Endodermal cell (in vitro differentiated cells): Measurements from ENCODE around the gene OR4A47. TPM values are rescaled to one million over a fixed set of nuclear protein-coding genes. Genes with fewer than 3 reads are reported as not detected.
"Not testable (repeated sequence)": the region's sequence is repeated elsewhere in the genome, so short reads cannot be mapped to it uniquely, and the experiment has no call there.

ENCODE experiments used
- DNase-seq: peaks from one replicate; pipeline ENCODE4 v3.0.0-alpha.2; 2017
- H3K27ac ChIP-seq: 2 replicates; pipeline ENCODE4 v1.5.1; 2013; ENCODE audit warnings: mild to moderate bottlenecking, low read depth, low read length, moderate library complexity
- H3K27me3 ChIP-seq: 2 replicates; pipeline ENCODE4 v1.6.1; 2013; ENCODE audit warnings: mild to moderate bottlenecking, low read length, moderate library complexity; ENCODE audit not compliant: insufficient read depth, control insufficient read depth, poor library complexity, severe bottlenecking
- H3K36me3 ChIP-seq: 2 replicates; pipeline ENCODE4 v1.7.0; 2013; ENCODE audit warnings: mild to moderate bottlenecking, low read length, moderate library complexity; ENCODE audit not compliant: control insufficient read depth, insufficient read depth
- H3K4me1 ChIP-seq: one replicate; pipeline ENCODE4 v1.7.0; 2013; ENCODE audit warnings: low read length; ENCODE audit not compliant: control insufficient read depth, insufficient read depth
- H3K4me3 ChIP-seq: 2 replicates; pipeline ENCODE4 v1.5.1; 2013; ENCODE audit warnings: mild to moderate bottlenecking, low read length, moderate library complexity
- H3K9ac ChIP-seq: 2 replicates; pipeline ENCODE4 v1.6.1; 2013; ENCODE audit warnings: mild to moderate bottlenecking, low read length, moderate library complexity; ENCODE audit not compliant: poor library complexity, severe bottlenecking; ENCODE audit errors: extremely low read depth
- H3K9me3 ChIP-seq: 2 replicates; pipeline ENCODE4 v1.6.1; 2013; ENCODE audit warnings: mild to moderate bottlenecking, low read length, moderate library complexity; ENCODE audit not compliant: control insufficient read depth
- H3K27ac Mint-ChIP-seq: 2 replicates; pipeline ENCODE4 v1.8.0; 2020; ENCODE audit warnings: mixed read lengths
- H3K27me3 Mint-ChIP-seq: 2 replicates; pipeline ENCODE4 v1.8.0; 2021; ENCODE audit warnings: mild to moderate bottlenecking, mixed read lengths; ENCODE audit not compliant: insufficient read depth
- H3K36me3 Mint-ChIP-seq: 2 replicates; pipeline ENCODE4 v1.8.0; 2020; ENCODE audit warnings: low read depth, mixed read lengths
- H3K4me1 Mint-ChIP-seq: 2 replicates; pipeline ENCODE4 v1.8.0; 2020; ENCODE audit warnings: mixed read lengths
- H3K4me3 Mint-ChIP-seq: 2 replicates; pipeline ENCODE4 v1.8.0; 2020; ENCODE audit warnings: mild to moderate bottlenecking, moderate library complexity, mixed read lengths
- H3K9me3 Mint-ChIP-seq: 2 replicates; pipeline ENCODE4 v1.8.0; 2020; ENCODE audit warnings: mild to moderate bottlenecking, mixed read lengths
- WGBS, 2 experiments: methylation state at CpG; one replicate each; pipeline versions ENCODE4 v1.1.5 to v1.1.7; 2013; ENCODE audit warnings: missing lambda C conversion rate in 2 of 2, mixed read lengths in 1 of 2; ENCODE audit not compliant: insufficient coverage in 1 of 2, insufficient read length in 1 of 2; 5-methylcytosine and 5-hydroxymethylcytosine counted together
- long read RNA-seq, 4 experiments: library from polyadenylated mRNA in 2 of 4; library from RNA in 1 of 4; library from capped mRNA in 1 of 4; stranded (forward) in 3 of 4; unstranded in 1 of 4; transcript quantifications; one replicate each; pipeline ENCODE4 v2.0.0, GENCODE V29; 2020 to 2021; ENCODE audit warnings: inconsistent platforms in 1 of 4
- polyA plus RNA-seq, 2 experiments: library from polyadenylated mRNA; stranded (reverse); fragments of 50-300 nt; gene quantifications; one replicate each; pipeline ENCODE4 v1.2.3, GENCODE V29; 2013
- total RNA-seq, 2 donors: library from RNA; stranded (reverse); fragmentation: NEBNext Ultra II Directional in 1 of 2; extraction: Animal tissue kit (Norgen Biotek cat#: 25700) in 1 of 2; gene quantifications; 2 replicates in 1 of 2; 3 replicates in 1 of 2; pipeline ENCODE4 v1.2.1, GENCODE V29; 2021

OR4A47 gene, protein sequence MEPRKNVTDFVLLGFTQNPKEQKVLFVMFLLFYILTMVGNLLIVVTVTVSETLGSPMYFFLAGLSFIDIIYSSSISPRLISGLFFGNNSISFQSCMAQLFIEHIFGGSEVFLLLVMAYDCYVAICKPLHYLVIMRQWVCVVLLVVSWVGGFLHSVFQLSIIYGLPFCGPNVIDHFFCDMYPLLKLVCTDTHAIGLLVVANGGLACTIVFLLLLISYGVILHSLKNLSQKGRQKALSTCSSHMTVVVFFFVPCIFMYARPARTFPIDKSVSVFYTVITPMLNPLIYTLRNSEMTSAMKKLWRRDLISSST
- total RNA-seq = not detected
- polyA plus RNA-seq (2013, experiment 1 of 2) = not detected
- not detected for polyA plus RNA-seq (2013, experiment 2 of 2)
- long read RNA-seq, experiment 1 = 0 reads
- long read RNA-seq, experiment 2 = 0 reads
- long read RNA-seq, experiment 3 = 0 reads
- long read RNA-seq, experiment 4 = 0 reads

DNA sequence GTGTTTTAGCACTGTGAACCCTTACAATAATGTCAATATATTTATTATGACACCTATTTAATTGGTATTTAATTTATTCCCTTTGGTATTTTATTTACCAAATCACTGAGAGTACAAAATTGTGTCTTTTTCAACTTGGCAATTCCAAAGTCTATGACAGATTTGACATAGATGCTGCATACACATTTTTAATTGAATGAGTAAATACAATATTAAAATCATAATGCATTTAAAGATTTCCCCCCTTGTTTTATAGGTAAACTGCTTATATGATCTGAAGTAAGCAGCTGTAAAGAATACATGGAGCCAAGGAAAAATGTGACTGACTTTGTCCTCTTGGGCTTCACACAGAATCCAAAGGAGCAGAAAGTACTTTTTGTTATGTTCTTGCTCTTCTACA is at the start of gene OR4A47:
TSS of gene OR4A47 (plus strand) at position 301 of the 400 bp plus-strand sequence. CDS start at position 301, 0 bp downstream.
- not testable (repeated sequence) for H3K27me3 ChIP-seq, H3K4me1 ChIP-seq, H3K4me3 ChIP-seq, H3K36me3 Mint-ChIP-seq, H3K36me3 ChIP-seq, H3K4me3 Mint-ChIP-seq, H3K27ac Mint-ChIP-seq, H3K27ac ChIP-seq, H3K9ac ChIP-seq, H3K27me3 Mint-ChIP-seq, DNase-seq, H3K4me1 Mint-ChIP-seq
- peaks cover 85% of the 10 kb centered on the region for H3K9me3 Mint-ChIP-seq
- H3K9me3 ChIP-seq = peaks cover 11% of the 10 kb centered on the region

DNA sequence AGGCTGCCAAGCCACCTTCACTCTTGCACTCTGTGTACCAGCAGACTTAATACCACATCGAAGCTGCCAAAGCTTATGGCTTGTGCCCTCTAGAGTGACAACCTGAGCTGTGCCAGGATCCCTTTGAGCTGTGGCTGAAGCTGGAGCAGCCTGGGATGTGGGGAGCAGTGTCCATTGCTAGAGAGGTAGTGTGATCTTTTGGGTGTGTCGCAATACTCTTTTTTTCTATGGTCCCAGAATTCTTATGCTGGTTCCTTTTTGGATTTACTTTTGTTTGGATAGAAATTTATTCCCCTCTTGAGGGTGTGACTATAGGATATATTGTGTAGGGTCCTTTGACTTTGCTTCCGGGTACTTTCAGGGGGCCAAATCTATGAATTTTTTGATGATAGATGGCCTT is 32.7 kb upstream of the OR4A47 start:
- WGBS, 2 experiments = 33 to 53% methylated on average over 2 to 3 of the region's 3 CpGs
- H3K27me3 Mint-ChIP-seq, H3K4me1 Mint-ChIP-seq, H3K27ac ChIP-seq, H3K4me1 ChIP-seq, DNase-seq, H3K27ac Mint-ChIP-seq, H3K27me3 ChIP-seq, H3K36me3 Mint-ChIP-seq, H3K4me3 Mint-ChIP-seq, H3K9ac ChIP-seq, H3K36me3 ChIP-seq, H3K4me3 ChIP-seq: not testable (repeated sequence)
- H3K9me3 Mint-ChIP-seq = peaks cover 85% of the 10 kb centered on the region
- H3K9me3 ChIP-seq = peaks cover 14% of the 10 kb centered on the region

DNA sequence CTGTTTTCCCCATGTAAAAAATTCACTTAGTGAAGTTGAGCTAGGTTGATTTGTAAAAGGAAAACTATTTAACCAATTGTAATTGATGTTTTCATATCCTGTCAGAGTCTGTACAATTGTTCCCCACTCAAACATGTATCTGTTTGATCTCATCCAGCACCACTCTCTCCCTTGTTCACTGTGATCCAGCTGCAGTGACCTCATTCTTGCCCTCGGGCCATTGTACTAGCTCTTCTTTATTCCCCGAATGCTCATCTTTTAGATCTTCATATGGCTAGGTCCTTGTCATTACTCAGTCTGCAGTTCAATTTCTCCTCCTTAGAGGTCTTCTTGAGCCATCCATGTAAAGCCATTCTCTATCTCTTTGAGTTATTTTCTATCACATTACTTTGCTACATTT is 14.6 kb upstream of the OR4A47 start:
- not testable (repeated sequence) for H3K27me3 Mint-ChIP-seq, H3K4me1 ChIP-seq, H3K27ac Mint-ChIP-seq, H3K9ac ChIP-seq, DNase-seq, H3K4me3 Mint-ChIP-seq, H3K36me3 Mint-ChIP-seq, H3K27me3 ChIP-seq, H3K4me1 Mint-ChIP-seq, H3K27ac ChIP-seq, H3K4me3 ChIP-seq, H3K36me3 ChIP-seq
- peaks cover 77% of the 10 kb centered on the region for H3K9me3 Mint-ChIP-seq
- H3K9me3 ChIP-seq = peaks cover 37% of the 10 kb centered on the region
- WGBS, 2 experiments = 80 to 84% methylated on average over 2 of the region's 2 CpGs

DNA sequence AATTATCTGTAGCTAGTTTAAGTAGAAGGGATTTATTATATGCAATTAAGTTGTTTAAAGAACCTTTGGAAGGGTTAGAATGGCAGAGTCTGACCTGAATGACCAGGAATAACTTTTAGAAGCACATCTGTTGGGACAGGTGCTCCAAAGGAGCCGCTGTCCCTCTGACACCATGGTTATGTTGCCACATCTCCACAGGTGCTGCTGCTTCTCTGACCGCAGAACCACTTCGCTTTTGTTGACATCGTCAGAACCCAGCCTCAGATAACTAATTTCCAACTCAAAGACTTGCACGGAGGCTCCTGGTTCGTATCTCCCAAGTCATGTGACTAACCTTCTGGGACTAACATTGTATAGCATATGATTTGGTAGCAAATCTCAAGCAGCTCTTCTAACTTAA is 13.9 kb upstream of the OR4A47 start:
- not testable (repeated sequence) for H3K27ac Mint-ChIP-seq, H3K36me3 ChIP-seq, H3K36me3 Mint-ChIP-seq, DNase-seq, H3K4me3 Mint-ChIP-seq, H3K4me1 Mint-ChIP-seq, H3K4me1 ChIP-seq, H3K27ac ChIP-seq, H3K4me3 ChIP-seq, H3K9ac ChIP-seq, H3K27me3 Mint-ChIP-seq, H3K27me3 ChIP-seq
- H3K9me3 Mint-ChIP-seq = peaks cover 76% of the 10 kb centered on the region
- WGBS, 2 experiments = 69 to 84% methylated on average over 1 to 4 of the region's 6 CpGs
- peaks cover 30% of the 10 kb centered on the region for H3K9me3 ChIP-seq

DNA sequence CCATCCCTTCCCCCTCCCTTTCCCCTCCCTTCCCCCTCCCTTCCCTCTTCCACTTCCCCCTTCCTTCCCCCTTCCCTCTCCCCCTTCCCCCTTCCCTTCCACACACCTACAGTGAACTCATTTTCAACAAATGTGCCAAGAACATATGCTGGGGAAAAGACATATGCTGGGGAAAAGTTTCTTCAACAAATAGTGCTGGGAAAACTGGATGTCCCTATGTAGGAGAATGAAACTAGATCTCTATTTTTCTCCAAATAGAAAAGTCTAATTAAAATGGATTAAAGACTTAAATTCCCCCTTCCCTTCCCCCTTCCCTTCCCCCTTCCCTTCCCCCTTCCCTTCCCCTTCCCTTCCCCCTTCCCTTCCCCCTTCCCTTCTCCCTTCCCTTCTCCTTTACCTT is 17.6 kb downstream of the OR4A47 start:
- H3K27ac Mint-ChIP-seq, H3K4me3 ChIP-seq, H3K27me3 ChIP-seq, H3K4me1 Mint-ChIP-seq, H3K27me3 Mint-ChIP-seq, DNase-seq, H3K36me3 Mint-ChIP-seq, H3K27ac ChIP-seq, H3K36me3 ChIP-seq, H3K9ac ChIP-seq, H3K4me1 ChIP-seq, H3K4me3 Mint-ChIP-seq: not testable (repeated sequence)
- H3K9me3 Mint-ChIP-seq = peaks cover 73% of the 10 kb centered on the region
- H3K9me3 ChIP-seq = peaks cover 39% of the 10 kb centered on the region
